Astrocyte of the cerebellum (primary cell): ENCODE measurements around the gene PDE3B.

Experiments
- DNase-seq: peaks from one replicate; pipeline ENCODE4 v3.0.0-alpha.2; 2011; ENCODE audit warnings: low read depth
- H3K4me3 ChIP-seq: 2 replicates; pipeline ENCODE4 v1.5.1; 2011; ENCODE audit warnings: mild to moderate bottlenecking, low read depth, low read length, moderate library complexity
- CTCF ChIP-seq: IDR thresholded peaks from 2 replicates; pipeline ENCODE4 v1.5.1; 2012; ENCODE audit warnings: low read length, low read depth, moderate library complexity, mild to moderate bottlenecking; ENCODE audit errors: missing control alignments
- in situ Hi-C: cut with HindIII; loops from 2 replicates; pipeline ENCODE4 v1.10.0; 2017; ENCODE audit warnings: low sequenced_read_pairs

Gene PDE3B

DNA sequence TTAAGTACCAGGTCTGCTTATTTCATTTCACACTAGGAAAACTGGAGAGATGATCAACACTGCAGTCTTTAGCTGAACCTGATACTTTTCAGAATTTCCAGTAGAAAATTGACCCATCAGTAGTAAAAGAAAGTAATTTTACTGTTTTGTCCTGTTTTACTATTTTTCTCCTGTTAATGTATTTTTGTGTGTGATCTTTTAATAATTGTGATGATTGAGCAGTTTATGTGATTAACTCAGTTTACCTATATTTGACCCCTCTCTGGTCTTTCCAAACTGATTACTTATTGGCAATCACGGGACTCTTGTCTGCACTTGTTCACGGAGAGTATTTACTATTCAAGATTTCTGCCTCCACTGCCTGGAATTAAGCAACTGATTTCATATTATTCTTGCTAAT is 249.0 kb downstream of the PDE3B start:
- no peak for DNase-seq
- no peak for TF ChIP-seq CTCF
- in situ Hi-C loops, result no loop called here
- peak overlapping the region; percentile 69 for H3K4me3 ChIP-seq

DNA sequence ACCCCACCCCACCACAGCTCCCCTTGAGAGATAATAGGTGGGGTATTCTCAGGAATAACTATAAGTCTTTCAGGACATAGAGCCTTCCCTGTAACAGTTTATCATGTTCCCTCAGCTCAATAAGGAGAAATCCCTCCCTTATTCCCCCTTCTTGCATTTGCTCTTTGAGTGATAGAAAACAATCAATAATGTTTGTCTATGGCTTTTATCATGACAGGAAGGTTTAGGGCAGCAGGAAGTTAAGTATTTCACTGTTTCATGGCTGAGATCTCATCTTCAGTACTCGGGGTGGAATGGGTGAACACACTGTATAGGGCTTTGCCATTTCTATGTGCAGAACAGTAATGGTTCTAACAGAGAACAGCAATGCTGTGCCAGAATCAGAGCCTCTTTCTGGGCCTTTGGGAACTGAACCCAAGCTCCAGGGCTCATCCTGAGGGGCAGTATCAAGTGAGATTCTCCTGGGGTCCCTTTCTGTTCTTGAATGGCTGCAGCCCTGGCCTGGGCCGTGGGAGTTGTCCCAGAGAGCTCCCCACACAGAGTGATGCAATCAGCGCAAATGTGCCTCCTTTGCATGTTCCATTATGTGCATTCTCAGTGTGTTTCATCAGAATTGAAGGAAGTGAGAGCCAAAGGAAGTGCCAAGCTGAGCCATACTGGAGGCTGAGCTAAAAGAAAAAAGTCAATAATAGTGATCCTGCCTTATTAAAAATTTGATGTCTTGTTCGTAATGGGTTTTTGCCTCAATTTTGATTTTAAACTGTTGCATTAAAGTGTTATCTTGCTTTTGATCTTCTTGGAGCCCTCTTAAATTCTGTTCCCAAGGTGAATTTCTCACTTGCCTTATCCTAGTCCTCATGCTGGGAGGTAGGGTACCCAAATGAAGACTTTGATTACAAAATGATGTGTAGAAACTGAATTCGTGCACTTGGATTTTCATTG is 251.3 kb downstream of the PDE3B start:
- TF ChIP-seq CTCF, result no peak
- in situ Hi-C loops, result no loop called here
- no peak for DNase-seq
- no peak overlapping the region for H3K4me3 ChIP-seq

- DNase-seq, result no peak
- H3K4me3 ChIP-seq, result no peak overlapping the region
- in situ Hi-C loops, result no loop called here
- TF ChIP-seq CTCF, result no peak
Observed at GRCh38 chr11:14898355-14898754, 254.8 kb downstream of the PDE3B start.

DNA sequence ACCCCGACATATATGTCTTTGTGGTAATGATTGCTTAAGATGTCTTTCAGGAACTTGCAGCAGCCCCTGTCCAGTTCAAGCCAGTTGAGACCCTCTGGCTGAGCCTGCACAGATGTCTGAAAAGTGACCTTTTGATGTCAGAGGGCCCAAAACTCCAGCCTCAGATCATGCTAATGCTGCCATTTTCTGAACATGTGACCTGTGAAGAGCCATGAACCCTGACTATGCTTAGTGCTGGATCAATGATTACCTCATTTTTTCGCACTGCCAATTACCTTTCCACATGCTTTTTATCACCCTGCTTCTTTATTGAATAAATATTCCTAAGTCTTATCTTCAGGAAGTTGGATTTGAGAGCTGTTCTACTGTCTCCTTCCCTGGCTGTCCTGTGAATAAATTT is 255.3 kb downstream of the PDE3B start:
- H3K4me3 ChIP-seq, result no peak overlapping the region
- in situ Hi-C loops, result no loop called here
- no peak for DNase-seq
- no peak for TF ChIP-seq CTCF

DNA sequence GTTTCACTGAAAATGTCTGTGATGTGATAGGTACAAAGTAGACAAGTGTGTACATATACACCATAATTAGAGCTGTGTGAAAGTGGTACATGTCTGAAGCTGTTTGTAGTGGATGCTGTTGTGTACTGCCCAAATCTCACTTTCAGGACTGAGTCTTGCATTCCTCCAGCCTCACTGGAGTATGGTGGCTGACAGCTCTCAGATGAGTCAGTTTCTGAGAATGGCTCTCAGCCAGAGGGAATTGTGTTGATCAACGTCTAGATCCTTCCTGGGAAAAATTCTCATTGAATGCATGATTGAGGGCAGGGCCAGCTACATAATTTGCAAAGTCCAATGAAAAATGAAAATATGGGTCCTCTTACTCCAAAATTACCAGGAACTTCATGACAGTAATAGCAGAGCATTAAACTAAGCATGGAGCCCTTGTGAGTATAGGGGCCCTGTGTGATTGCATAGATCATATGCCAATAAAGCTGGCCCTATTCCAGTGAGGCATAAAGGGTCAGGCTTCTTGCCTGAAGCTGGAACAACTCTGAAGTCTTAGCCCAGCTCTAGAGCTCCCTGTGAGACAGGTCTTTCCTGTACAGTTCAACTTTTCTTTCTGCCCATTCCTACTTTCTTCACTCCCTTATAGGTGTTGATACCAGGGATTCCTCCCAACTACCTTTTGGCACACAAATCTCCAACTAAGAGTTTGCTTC is 259.2 kb downstream of the PDE3B start:
- TF ChIP-seq CTCF, result no peak
- DNase-seq, result no peak
- no peak overlapping the region for H3K4me3 ChIP-seq
- in situ Hi-C loops, result no loop called here

GRCh38 chr11:14904745-14905103 is 261.1 kb downstream of the PDE3B start:
- no peak for DNase-seq
- H3K4me3 ChIP-seq, result peak overlapping the region; percentile 56
- in situ Hi-C loops, result no loop called here
- peak; percentile 92 for TF ChIP-seq CTCF
